ENCODE measurements around the gene PIK3IP1.
"Not testable (repeated sequence)": the region's sequence is repeated elsewhere in the genome, so short reads cannot be mapped to it uniquely, and the experiment has no call there.

The PIK3IP1 gene

GRCh38 chr22:31248138-31248745 is 44.0 kb downstream of the PIK3IP1 start:
- peak; percentile 98 to 99 for ATAC-seq

DNA sequence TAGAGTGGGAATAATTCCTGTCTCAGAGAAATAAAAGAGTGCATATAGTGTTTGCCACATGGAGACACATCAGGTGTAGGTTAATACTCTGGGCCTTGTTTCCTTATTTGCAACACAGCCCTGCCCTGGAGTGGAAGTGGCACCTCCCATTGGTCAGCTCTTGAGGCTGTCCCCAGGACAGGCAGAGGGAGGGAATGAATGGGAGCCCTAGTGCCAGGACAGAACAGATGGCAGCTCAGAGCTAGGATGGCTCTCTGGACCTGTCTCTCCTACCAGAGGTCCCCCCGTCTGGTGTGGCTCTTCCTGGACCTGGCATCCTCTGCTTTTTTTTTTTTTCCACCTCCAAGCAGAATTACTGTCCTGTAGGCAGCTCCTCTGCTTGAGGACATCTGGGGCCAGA is 44.6 kb downstream of the PIK3IP1 start:
- no peak for ATAC-seq

DNA sequence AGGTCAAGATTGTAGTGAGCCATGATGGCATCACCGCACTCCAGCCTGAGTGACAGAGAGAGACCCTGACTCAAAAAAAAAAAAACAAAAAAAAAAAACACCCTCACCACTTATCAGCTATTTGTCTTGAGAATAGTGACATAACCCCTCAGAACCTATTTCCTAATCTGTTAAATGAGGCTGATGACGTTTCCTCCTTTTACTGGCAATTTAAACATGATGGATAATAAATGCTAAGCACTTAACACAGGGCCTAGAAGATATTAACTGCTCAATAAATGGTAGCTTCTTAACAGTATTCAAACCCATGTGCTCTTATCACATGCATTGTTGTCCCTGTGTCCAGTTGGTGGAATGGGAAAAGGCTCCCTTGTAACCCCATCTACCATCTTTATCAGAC is 45.6 kb downstream of the PIK3IP1 start:
- no peak for ATAC-seq

DNA sequence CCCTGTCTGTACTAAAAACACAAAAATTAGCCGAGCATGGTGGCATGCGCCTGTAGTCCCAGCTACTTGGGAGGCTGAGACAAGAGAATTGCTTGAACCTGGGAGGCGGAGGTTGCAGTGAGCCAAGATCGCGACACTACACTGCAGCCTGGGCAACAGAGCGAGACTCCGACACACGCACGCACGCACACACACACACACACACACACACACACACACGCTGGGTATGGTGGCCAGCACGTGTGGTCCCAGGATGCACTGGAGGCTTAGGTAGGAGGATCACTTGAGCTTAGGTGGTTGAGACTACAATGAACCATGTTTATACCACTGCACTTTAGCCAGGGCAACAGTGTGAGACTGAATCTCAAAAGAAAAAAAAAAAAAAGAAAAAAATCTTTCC is 46.3 kb downstream of the PIK3IP1 start:
- not testable (repeated sequence) for ATAC-seq

DNA sequence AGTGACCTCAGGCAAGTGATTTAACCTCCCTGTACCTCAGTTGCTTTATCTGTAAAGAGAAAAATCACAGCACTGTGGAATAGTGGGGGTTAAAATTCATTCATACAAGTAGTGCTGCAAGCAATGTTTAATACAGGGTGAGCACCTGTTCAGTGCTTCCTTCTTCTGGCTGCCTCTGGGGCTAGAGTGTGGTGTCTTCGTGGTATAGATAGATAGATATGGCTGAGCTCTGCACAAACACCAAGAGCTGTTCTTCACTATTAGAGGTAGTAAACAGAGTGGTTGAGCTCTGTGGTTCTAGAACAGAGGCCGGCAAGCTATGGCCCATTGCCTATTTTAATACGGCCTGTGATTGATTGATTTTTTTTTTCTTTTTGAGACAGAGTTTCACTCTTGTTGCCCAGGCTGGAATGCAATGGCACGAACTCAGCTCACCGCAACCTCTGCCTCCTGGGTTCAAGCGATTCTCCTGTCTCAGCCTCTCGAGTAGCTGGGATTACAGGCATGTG is 47.3 kb downstream of the PIK3IP1 start:
- ATAC-seq = peak in 1 of 2 donors; percentile 24

DNA sequence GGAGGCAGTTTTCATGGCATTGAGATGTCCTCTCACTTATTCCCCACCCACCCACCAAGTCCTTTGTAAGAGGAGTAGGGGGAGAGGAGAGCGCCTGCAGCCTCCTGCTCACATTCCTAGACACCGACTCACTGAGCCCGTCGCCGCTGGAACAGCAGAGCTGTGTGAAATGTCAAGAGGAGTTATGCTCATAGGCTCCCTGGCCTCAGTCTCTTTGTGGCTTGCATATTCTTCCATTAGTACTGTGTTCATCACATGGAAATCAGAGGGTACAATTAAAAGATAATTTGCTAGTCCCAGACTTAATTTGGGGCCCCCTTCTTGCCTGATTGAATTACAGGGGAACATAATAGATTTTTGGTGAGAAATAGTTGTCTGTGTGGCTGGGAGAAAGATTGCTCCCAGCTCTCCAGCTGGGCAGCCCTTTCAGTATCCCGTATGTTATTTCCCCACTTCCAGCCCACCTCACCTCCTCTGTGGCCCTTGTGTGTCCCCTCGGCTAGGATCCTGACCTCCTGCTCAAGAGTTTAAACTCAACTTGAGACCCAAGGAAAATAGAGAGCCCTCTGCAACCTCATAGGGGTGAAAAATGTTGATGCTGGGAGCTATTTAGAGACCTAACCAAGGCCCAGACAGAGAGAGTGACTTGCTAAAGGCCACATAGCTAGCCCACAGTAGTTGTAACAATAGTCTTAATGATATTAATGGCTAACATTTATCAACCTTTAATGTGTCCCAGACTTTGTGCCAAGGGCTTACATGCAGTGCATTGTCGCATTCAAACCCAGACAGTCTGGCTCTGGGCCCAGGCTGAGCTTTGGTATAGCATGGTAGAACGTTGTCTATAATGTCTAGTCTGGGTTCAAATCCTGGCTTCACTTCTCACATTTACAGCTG is 48.0 kb downstream of the PIK3IP1 start:
- ATAC-seq = no peak

DNA sequence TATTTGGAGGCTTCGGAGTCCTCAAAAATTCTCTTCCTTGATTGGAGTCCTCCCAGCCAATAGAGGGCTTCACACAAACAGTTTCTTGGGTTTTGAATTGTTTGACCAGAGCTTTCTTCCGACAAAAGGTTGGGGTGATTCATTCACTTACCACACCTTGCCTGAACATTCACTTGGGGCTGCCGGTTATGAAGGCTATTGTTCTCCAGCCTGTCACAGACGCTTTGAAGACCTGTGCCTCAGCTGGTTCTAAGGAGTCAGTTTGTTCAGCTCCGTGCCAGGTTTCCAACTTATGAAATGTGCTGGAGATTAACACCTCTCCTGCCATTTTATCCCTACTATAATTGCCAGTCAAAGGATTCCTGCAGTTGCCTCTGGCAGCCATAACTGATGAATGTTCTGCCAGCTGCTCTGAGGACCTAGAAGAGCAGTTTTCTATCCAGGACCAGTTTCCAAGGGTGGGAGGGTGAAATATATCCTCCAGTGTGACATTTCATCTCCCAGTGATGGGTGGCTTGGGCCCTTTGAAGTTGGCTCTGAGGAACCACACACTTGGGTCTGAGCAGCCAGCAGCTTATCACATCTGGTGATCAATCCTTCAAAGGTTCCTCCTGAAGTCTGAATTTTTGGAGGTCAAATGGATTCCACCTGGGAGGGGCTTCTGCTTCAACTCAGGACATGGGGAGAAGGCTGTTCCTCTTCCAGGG is 48.8 kb downstream of the PIK3IP1 start:
- ATAC-seq = no peak

GRCh38 chr22:31241936-31242335 is 50.4 kb downstream of the PIK3IP1 start:
- ATAC-seq = no peak

- no peak for ATAC-seq
Observed at GRCh38 chr22:31241200-31241599, 51.1 kb downstream of the PIK3IP1 start.

DNA sequence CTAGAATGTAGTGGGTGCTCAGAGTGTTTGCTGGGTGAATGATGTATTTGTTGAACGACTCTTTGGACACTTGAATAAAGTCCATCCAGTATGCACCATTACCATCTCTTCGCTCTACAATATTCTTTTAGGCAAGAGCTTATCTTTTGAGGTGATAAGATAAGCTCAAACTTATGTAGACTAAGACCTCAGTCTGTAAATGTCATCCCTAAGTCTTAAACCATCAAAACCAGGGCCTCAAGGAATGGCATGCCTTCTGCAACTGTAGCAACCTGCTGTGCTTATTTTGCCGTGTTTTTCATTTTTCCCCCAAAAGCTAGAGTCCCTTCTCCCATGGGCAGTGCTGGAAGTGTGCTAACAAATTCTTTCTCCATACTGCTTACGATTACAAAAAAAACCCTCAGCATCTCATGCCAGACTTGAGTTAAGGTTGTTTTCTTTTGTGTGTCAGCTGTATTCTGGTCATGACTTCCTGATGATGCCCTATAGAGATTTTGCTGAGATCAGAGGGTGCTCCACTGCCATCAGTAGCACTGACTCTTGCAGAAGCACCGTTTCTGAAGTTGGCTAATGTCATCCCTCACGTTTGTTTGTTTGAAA is 52.4 kb downstream of the PIK3IP1 start:
- no peak for ATAC-seq

DNA sequence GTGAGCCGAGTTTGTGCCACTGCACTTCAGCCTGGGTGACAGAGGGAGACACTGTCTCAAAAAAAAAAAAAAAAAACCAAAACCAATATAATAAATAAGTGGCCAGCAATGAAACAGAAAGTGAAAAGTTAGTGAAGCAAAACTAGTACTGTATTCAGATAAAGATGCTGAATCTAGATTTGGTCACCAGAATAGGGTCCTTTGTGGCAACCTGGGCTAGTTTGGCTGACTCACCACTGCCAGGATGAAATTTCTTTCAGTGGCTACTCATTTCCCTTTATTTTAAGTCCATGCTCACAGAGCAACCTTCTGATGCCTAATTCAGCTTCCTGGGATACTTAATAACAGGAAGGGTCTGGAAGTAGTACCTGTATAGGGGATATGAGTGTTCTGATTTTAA is 54.2 kb downstream of the PIK3IP1 start:
- ATAC-seq = peak; percentile 44 to 65

GRCh38 chr22:31236044-31236443 is 56.2 kb downstream of the PIK3IP1 start:
- not testable (repeated sequence) for ATAC-seq

DNA sequence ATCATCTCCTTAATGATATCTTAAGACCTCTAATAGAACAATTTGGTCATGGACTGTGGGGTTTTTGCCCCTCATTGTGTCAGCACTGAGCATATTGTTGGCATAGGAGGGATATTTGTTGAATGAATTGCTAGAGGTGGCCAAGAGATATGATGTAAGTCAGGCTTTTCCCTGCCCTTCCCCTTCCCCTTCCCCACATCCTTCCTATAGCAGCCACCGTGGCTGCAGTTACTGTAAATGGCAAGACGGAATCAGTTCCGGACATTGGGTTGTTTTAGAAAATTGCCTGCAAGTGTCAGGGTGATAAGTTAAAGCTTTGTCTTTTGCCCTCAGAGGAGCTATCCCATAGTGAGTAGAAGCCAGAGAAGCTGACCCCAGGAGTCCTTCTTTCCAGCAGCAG is 57.2 kb downstream of the PIK3IP1 start:
- ATAC-seq = no peak

- no peak for ATAC-seq
Observed at GRCh38 chr22:31233001-31233400, 59.3 kb downstream of the PIK3IP1 start.
